ENCODE data around the gene TPRG1. TPM values are rescaled to one million over a fixed set of nuclear protein-coding genes. Genes with fewer than 3 reads are reported as not detected.

The TPRG1 gene
- total RNA-seq, 1 donor from 2014 or later, result 2.9 TPM

DNA sequence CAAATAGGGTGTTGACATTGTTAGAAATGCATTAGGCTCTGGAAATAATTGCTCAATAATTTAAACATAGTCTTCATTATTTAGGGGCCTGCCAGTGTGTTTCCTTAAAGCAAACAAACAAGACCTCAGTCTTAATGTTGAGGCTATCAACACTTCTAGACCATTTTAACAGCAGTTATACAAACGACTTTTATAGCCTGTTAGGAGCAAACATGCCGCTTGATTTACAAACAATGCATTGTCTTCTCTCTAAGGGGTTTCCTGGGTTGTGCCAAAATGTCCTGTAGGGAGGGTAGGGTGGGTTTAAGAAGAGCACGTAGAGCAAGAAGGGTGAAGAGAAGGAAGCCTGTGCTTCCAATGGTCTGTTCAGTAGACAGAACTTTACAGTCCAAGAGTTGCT is 53.7 kb downstream of the TPRG1 start:
- intact Hi-C loops (cut with micrococcal nuclease), result no loop called here

DNA sequence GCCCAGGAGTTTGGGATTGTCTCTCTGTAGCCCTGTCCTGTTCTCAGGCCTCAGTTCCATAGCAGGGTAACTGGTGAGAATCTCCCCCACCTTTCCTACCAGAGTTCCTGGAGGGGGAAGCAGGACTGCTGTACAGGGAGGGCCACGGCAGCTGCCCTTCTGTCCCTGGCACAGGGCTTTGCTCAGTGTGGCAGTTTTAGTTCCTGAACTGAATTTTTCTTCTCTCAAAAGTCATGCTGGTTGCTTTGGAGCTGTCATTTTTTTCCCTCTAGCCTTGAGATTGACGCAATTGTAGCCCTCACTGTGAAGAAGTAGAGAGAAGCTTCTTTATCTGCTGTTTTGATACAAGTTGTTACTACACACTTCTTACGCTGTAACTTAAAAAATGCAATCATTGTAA is 55.5 kb downstream of the TPRG1 start:
- intact Hi-C loops (cut with micrococcal nuclease), result no loop called here

- intact Hi-C loops (cut with micrococcal nuclease), result no loop called here
These were observed 57.5 kb downstream of the TPRG1 start for GRCh38 chr3:189229196-189229828.

DNA sequence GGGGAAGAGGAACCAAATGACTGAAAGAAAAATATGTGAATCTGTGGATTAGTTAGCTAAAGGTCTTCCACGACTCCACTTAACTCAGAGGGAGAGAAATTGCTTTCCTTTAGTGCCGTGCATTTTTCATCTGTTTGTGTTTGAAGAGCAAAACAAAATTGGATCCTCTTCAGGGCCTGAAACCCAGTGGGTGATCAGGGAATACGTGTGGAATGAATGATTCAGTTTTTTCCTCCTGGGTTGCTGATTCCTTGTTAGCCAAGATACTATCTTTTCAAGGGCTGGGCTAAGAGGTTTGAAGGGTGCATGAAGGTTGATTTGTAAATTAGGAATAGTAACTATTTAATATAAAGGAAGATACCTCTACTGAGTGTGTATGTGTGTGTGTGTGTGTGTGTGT is 61.0 kb downstream of the TPRG1 start:
- intact Hi-C loops (cut with micrococcal nuclease), result no loop called here

DNA sequence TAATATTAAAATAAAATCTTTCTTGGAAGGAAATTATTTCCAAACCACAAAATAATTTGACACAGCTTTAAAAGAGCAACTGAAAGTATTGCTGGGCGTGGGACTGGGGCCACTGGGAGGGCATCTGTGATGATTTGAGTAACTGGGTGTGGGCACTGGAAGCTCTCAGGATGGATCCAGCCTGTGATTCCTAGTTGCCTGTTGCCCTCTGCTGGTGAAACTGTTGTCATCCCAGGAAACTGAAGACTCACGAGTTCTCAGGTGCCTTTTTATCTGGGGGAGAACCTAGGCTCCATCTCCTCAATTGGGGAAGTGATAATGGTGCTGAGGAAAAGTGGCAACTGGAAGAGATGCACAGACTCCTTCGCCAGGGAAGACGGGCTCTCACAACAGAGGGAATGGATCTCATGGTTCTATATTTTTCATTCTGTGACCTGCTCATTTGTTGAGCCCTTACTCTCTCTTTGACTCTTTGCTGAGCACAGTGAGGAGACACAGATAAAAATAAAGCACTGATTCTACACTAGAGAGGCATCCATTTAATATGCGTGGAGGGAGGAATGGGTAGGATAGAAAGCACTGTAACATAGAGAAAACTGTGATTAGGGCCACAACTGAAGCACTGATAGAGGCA is 61.6 kb downstream of the TPRG1 start:
- intact Hi-C loops (cut with micrococcal nuclease), result no loop called here

- intact Hi-C loops (cut with micrococcal nuclease), result no loop called here
These were observed 63.4 kb downstream of the TPRG1 start for GRCh38 chr3:189235214-189235613.

DNA sequence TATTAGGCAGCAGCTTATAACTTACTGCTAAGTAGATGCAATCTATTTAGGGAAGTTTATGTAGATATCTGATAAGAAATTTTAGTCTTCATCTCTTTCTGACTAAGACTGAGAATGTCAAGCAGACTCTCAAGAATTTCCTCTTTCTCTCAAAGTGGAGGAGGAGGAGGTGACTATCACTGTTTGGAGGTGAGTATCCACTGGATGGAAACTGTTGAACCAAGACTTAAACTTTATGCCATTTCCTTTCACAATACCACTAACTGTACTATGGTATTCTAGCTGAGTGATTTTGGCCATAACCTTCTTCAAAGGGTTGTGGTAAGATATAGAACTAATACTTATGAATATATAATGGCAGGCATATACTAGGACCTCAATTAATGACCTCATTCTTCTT is 64.6 kb downstream of the TPRG1 start:
- intact Hi-C loops (cut with micrococcal nuclease), result no loop called here

- intact Hi-C loops (cut with micrococcal nuclease), result no loop called here
These were observed 65.8 kb downstream of the TPRG1 start for GRCh38 chr3:189237526-189237925.

DNA sequence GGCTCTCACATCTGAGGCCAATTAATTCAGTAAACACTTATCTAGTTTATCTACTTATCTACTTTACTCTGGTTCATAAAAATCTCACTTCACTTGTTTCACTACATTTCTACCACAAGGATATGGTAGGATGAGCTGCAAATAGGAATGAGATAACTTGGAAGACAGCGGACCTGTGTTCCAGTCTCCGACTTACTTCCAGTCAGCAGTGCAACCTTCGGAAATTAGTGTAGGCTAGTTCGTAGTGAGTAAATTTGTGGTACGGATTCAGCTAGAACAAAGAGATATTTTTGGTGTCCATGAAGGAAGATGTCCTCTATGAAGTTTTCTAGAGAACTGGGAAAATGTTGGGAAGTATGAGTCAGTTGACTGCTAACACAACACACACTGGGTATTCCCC is 66.3 kb downstream of the TPRG1 start:
- intact Hi-C loops (cut with micrococcal nuclease), result no loop called here

GRCh38 chr3:189239616-189240015 is 67.8 kb downstream of the TPRG1 start:
- intact Hi-C loops (cut with micrococcal nuclease), result no loop called here

DNA sequence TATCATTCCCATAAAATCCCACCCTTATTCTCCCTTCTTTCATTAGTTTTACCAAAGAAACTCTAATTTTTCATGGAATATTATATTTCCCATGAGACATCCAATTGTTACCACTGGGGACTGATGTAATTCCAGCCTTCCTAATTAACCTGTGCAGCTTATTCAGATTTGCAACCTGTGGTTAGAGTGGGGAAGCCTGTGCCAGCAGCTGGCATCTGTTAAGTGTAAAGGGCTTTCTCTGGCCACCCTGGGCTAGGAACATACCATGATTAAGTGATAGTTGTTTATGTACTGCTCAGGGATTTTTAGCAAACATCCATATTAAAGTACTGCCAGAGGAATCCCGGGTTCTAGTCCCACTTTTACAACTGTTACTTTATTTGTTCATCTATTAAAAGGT is 78.2 kb downstream of the TPRG1 start:
- intact Hi-C loops (cut with micrococcal nuclease), result no loop called here

- intact Hi-C loops (cut with micrococcal nuclease), result no loop called here
These were observed 86.5 kb downstream of the TPRG1 start for GRCh38 chr3:189258261-189258660.

- intact Hi-C loops (cut with micrococcal nuclease), result no loop called here
These were observed 89.1 kb downstream of the TPRG1 start for GRCh38 chr3:189260556-189261493.

- intact Hi-C loops (cut with micrococcal nuclease), result no loop called here
These were observed 91.0 kb downstream of the TPRG1 start for GRCh38 chr3:189262746-189263145.

DNA sequence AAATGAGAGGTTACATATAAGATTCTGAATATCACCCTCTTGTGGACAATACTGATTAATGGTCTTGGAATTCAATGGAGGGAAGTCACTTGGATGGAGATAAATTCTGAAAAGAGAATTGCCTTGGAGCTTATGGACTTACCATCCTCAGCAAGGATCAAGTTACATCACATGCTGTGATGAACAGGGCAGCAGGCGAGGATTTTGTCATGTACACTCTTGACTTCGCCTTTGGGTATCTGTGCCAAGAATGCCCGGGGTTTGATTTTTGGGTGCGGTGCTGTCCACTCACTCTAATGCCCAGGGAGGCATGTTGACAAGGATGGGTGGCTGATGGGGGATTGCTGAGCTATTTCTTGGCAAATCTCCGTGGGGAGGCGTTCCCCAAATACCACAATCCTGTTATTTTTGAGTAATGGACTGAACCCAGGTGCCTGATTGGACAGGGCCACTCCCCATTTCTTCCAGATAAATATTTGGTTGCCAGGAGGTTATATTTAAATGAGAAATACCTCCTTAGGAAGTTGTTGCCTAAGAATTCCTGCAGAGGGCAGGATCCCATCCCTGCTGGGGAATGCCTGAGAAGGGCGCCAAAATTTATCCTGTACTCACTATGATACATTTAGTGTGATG is 96.3 kb downstream of the TPRG1 start:
- intact Hi-C loops (cut with micrococcal nuclease), result no loop called here

DNA sequence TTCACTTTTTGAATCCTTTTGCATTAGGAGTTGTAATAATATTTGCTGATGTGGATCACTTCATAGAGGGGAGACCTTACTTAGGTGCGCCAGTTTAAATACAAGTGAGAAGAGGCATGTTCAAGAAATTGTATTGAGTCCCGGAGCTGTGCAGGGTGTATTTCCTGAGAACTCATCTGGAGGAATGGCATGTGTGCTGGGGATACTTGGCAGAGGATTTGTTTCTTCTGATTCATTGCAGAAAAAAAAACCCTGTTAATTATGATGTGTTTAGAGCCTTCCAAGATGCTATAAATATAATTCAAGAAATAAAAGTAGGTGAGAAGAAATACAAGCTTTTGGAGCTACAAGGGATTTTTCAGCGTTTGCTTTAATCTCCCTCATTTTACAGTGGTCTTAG is 97.6 kb downstream of the TPRG1 start:
- intact Hi-C loops (cut with micrococcal nuclease), result no loop called here

DNA sequence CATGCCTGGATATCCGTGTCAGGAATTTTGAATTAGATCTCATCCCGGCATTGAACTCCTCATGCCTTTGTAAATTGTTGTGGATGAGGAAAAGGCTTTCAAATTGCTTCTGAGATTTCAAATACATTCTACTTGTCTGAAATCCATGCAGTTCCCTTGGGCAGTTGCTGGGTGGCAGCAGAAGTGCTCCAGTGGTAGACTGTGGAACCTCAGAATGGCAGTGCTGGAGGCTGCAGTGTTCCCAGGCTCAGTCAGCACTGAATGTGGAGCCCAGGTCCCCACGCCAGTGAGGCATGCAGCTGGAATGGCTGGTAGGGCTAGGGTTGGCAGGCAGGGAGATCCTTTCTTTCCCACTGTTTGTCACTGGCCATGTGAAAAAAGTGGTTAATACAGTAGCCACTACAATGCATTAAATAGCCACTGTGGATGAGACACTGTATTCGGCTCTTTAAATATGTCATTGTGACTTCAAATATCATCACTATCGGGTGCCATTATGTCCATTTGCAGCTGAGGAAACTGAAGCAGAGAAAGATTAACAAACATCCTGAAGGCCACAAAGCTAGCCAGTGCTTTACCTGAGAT is 98.6 kb downstream of the TPRG1 start:
- intact Hi-C loops (cut with micrococcal nuclease), result loop anchor here (1.0 to 10.0 kb wide), 8 partner anchors 124 to 1533 kb away; partner anchors contain the start of gene TP63

GRCh38 chr3:189272500-189273119 is 100.8 kb downstream of the TPRG1 start:
- intact Hi-C loops (cut with micrococcal nuclease), result loop anchor here (1.0 to 10.0 kb wide), 8 partner anchors 52 to 1535 kb away; partner anchors contain the start of gene TP63

- intact Hi-C loops (cut with micrococcal nuclease), result loop anchor here (2.0 to 10.0 kb wide), 7 partner anchors 51 to 1536 kb away; partner anchors contain the start of gene TP63
These were observed 102.0 kb downstream of the TPRG1 start for GRCh38 chr3:189273736-189274135.

DNA sequence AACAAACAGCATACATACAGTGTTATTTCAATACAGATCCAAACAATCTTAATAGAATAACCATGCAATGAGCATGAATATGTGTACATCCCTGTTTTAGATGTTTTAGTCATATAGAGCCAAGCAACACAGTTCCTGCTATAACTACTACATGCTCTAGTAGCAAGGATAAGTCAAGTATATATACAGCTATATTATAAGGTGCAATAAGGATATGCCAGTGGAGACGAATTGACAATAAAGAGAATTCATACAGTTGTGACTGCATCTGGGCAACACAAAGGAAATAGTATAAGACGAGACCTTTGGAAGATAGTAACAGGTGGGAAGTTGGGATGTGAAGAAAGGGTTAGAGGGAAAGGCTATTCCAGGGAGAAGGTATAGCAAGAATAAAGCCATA is 103.4 kb downstream of the TPRG1 start:
- intact Hi-C loops (cut with micrococcal nuclease), result loop anchor here (10.0 kb wide), 2 partner anchors 120 to 510 kb away; no protein-coding TSS in a partner anchor
